Cardiac muscle cell (in vitro differentiated cells and primary cell): Measurements from ENCODE around the gene CKS1B. TPM values are rescaled to one million over a fixed set of nuclear protein-coding genes. Genes with fewer than 3 reads are reported as not detected.
A peak's percentile ranks its signal among the peaks of the same experiment; 100 is the strongest.

Source experiments
- DNase-seq, 2 donors: peaks; one replicate each; pipeline versions ENCODE4 v3.0.0 to v3.0.0-alpha.2; 2010 to 2017; ENCODE audit warnings: low read depth in 1 of 2, low spot score in 1 of 2
- H3K27ac ChIP-seq: fragments of 200-600 bp; sonication (generic); 2 replicates; pipeline ENCODE4 v1.5.1; 2016
- H3K27me3 ChIP-seq: fragments of 200-600 bp; sonication (generic); 2 replicates; pipeline ENCODE4 v1.6.0; 2016; ENCODE audit warnings: control low read depth
- H3K36me3 ChIP-seq: fragments of 200-600 bp; sonication (generic); 2 replicates; pipeline ENCODE4 v1.5.1; 2016; ENCODE audit warnings: control low read depth
- H3K4me1 ChIP-seq: fragments of 200-600 bp; sonication (generic); 2 replicates; pipeline ENCODE4 v1.8.1; 2017; ENCODE audit warnings: low read depth, mild to moderate bottlenecking, mixed run types
- H3K4me3 ChIP-seq: fragments of 200-600 bp; sonication (generic); 2 replicates; pipeline ENCODE4 v1.5.1; 2016; ENCODE audit warnings: mild to moderate bottlenecking
- H3K9me3 ChIP-seq: fragments of 200-600 bp; sonication (generic); 2 replicates; pipeline ENCODE4 v1.5.1; 2017; ENCODE audit warnings: low read depth, mild to moderate bottlenecking, control low read depth
- polyA plus RNA-seq: library from polyadenylated mRNA; unstranded; fragments of >200 nt; fragmentation: Nextera tagmentation; extraction: Ambion mirVana; gene quantifications from 2 replicates; pipeline ENCODE4 v1.2.1, GENCODE V29; 2016
- total RNA-seq: library from RNA; depleted of rRNA; stranded (reverse); fragments of >200 nt; gene quantifications from 2 replicates; pipeline ENCODE4 v1.2.3, GENCODE V29; 2016
- TF ChIP-seq, protein P1 (sequence below): IDR thresholded peaks from 2 replicates; pipeline ENCODE4 v1.5.1; 2012; ENCODE audit warnings: low read depth, mild to moderate bottlenecking, low read length

The CKS1B gene
- total and polyA plus RNA-seq, 2 experiments from 2014 or later, result 96.5 to 157 TPM

DNA sequence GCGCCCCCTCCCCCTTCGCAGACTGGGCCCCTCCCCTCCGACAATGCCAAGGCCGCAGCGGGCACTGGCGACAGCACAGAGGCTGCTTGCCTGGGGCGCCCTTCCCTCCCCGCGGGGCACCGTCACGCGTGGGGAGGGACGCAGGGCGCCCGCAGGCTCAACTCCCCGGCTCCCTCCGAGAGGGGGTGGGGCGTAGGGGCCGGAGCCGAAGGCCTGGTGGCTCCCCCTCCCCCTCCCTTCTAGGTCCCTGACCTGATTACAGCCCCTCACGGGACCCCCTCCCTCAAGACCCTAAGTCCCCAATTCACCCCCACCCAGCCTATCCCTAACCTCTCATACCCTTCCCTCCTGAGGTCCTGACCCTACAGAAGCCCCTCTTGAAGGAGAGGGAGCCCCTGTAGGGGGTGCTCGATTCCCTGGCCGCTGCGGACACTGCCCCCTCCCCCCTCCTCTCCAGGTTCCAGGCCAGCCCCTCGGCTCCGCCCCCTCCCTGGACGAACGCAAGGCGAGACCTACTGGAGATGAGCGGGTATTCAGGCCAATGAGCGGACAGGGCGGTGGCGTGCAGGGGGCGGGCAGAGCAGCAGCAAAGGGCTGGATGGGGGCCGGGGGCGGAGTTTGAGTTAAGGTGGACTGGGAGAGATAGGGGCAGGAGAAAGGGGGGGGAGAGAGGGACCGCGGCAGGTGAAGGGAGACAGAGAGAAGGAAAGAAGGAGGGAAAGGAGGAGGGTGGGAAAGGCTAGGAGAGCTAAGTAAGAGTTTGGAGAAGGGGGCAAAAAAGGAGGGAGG is 27.4 kb downstream of the CKS1B start:
- peak overlapping the region; percentile 85 for H3K27ac ChIP-seq
- no peaks in the 10 kb centered on the region for H3K9me3 ChIP-seq
- no peaks in the 10 kb centered on the region for H3K27me3 ChIP-seq
- H3K36me3 ChIP-seq, result no peaks in the 10 kb centered on the region
- peaks cover 10% of the 10 kb centered on the region for H3K4me1 ChIP-seq
- DNase-seq, result peak; percentile 99 to 100
- peak overlapping the region; percentile 75 for H3K4me3 ChIP-seq
- TF ChIP-seq, protein P1, sequence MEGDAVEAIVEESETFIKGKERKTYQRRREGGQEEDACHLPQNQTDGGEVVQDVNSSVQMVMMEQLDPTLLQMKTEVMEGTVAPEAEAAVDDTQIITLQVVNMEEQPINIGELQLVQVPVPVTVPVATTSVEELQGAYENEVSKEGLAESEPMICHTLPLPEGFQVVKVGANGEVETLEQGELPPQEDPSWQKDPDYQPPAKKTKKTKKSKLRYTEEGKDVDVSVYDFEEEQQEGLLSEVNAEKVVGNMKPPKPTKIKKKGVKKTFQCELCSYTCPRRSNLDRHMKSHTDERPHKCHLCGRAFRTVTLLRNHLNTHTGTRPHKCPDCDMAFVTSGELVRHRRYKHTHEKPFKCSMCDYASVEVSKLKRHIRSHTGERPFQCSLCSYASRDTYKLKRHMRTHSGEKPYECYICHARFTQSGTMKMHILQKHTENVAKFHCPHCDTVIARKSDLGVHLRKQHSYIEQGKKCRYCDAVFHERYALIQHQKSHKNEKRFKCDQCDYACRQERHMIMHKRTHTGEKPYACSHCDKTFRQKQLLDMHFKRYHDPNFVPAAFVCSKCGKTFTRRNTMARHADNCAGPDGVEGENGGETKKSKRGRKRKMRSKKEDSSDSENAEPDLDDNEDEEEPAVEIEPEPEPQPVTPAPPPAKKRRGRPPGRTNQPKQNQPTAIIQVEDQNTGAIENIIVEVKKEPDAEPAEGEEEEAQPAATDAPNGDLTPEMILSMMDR, result peak; percentile 64

DNA sequence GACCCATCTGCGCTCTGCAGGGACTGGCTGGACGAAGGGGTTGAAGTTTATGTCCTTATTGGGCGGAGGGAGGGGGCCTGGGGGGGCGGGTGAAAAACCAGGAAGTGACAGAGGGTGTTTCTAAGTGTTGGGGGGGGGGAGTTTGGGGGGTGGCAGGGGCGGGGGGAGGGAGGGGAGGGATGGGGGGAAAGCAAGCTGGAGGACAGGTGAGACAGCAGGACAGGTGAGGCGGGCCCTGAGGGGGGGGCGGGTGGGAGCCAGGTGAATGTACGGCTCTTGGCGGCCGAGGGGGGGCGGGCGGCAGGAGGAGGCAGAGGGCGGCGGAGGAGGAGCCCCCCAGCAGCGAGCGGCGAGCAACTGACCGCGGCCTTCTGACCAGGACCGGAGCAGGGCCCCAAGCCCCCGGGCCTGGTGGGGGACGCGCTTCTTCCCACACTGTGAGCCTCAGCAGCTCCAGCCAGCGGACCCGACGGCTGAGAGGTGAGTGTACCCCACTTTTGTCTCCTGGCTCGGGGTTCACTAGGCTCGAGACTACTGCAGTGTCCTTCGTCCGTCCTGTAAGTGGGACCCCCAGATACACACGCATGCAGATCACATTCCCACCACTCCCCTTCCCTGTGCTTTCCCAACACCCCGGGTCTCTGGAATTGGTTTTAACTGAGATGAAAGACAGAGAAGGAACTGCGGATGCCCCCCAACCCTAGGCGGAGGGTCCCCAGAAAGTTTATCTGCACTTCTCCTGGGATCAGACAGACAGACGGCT is 28.2 kb downstream of the CKS1B start, which contains the start of gene ZBTB7B:
Gene ZBTB7B, plus strand, starts transcription at position 339 of the 763 bp plus-strand sequence. CDS start 11,859 bp downstream, outside the sequence.
- Histone ChIP-seq H3K4me1 (peaks cover 10% of the 10 kb centered on the region), H3K27ac (peak within 1 kb of the TSS; percentile 85), H3K9me3 (no peaks in the 10 kb centered on the region), H3K27me3 (no peaks in the 10 kb centered on the region), H3K4me3 (peak within 1 kb of the TSS; percentile 75), H3K36me3 (no peaks in the 10 kb centered on the region)
- DNase-seq, result peak; percentile 47
- TF ChIP-seq, protein P1, result no peak

DNA sequence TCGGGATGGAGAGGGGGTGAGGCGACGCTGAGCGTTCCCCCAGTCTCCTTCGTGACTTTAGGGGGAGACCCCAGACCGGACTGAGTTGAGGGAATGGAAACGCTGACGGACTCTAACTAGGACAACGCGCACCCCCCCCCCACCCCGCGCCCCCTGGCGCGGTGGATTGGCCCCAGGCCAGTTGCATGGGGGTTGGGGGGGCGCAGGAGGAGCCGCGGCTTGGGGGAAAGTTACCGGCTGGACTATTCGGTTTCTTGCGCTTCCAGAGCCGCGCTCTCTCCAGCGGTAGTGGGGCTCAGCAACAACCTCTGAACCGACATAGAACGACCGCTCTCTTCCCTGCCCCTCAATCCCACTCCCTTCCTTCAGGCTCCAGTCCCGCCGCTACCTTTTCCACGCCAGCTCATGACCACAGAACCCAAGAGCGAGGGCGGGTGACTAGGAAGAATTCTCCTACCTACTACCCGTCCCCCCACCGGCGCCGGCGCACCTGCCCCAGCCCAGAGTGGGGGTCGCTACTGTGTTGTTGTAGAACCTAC is 28.8 kb downstream of the CKS1B start:
- Histone ChIP-seq H3K27ac (peak overlapping the region; percentile 79), H3K27me3 (no peaks in the 10 kb centered on the region), H3K4me3 (peak overlapping the region; percentile 75), H3K9me3 (no peaks in the 10 kb centered on the region), H3K4me1 (peaks cover 10% of the 10 kb centered on the region), H3K36me3 (no peaks in the 10 kb centered on the region)
- DNase-seq, result peak; percentile 34 to 55
- TF ChIP-seq, protein P1, result no peak

DNA sequence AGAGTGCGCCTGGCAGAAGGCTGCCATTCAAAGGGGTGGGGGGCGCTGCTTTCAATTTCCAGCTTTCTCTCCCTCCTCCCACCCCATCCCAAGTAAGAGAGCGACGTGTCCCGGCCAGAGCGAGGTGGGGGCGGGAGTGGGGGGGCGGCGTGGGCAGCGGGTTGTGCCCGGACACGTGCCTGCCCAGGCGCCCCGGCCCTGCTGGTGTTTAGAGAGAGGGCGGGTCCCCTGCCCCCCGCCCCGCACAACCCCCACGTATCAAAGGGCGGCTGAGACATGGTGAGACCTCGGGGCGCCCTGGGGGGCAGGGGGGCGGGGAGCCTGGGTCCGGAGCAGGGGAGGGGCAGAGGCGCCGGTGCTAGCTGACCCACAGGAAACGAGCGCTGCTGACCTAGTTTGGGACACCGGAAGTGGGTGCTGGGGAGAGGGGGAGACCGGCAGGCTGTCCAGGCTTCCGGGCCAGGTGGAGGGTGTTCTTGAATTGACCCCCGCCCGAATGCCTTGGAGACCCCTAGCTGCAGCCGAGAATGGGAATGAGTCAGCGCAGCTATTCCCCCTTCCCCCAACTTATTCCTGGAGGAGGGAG is 29.4 kb downstream of the CKS1B start:
- Histone ChIP-seq H3K27ac (peak overlapping the region; percentile 79), H3K27me3 (no peaks in the 10 kb centered on the region), H3K36me3 (no peaks in the 10 kb centered on the region), H3K4me1 (peaks cover 7% of the 10 kb centered on the region), H3K4me3 (peak overlapping the region; percentile 75), H3K9me3 (no peaks in the 10 kb centered on the region)
- peak; percentile 47 to 60 for DNase-seq
- TF ChIP-seq, protein P1, result no peak

DNA sequence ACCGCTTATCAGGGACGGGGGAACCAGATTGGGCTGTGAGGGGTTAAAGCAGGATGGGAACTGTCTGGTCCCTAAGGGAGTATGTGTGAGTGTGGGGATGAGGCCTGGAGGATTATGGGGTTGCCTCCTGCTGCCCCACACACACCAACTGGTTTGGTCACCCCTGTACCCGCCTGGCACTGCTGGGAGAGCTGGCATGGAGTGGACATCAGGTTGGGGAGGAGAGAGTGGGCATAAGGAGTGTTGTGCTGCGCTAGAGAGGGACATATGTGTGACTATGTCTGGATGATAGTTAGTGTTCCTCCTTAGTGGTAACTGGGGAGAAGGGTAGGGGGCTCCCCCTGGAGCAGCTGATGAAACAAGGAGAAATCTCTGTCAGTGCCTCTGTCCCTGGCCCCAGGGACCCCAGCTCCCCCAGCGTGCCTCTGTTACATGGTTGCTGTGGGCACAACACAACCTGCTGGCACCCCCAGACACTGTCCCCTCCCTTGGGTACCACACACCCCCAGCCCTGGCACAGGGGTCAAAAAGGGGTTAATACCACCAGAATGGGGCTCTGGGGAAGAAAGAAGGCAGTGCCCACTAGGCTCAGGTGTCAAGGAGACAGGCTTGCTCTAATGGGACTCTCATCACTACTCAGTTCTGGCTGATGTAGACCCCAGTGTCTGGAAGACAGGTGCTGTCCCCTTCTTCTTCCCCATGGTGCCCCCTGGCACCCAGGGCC is 30.0 kb downstream of the CKS1B start:
- Histone ChIP-seq H3K27me3 (no peaks in the 10 kb centered on the region), H3K36me3 (no peaks in the 10 kb centered on the region), H3K4me3 (peak overlapping the region; percentile 75), H3K9me3 (no peaks in the 10 kb centered on the region), H3K27ac (peak overlapping the region; percentile 79), H3K4me1 (peaks cover under 1% of the 10 kb centered on the region)
- no peak for DNase-seq
- TF ChIP-seq, protein P1, result no peak
